ENCODE measurements around the gene MAP1LC3B2.

DNA sequence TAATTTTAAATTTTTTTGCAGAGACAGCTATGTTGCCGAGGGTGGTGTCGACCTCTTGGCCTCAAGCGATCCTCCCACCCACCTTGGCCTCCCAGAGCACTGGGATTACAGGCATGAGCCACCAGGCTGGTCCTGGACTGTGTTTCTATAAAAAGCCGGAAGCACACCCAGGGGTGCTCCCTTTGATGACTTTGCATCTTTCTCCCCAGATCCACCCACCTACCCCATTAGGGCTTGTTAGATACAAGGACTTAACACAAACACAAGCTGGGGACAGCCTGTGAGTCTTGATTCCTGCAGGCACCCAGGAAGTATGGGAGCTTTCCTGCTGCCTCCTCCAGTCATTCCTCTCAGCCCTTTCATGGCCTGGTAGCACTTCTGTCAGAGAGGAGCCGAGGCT lies 67.0 kb downstream of the MAP1LC3B2 start:
- TF ChIP-seq EZH2 (IDR thresholded peaks at IDR 0.05) (no peak), POLR2AphosphoS5 (IDR thresholded peaks at IDR 0.05; ENCODE audit: borderline replicate concordance, low read depth, low read length) (no peak)
